ENCODE measurements around the gene SOAT2.
"Not testable (repeated sequence)": the region's sequence is repeated elsewhere in the genome, so short reads cannot be mapped to it uniquely, and the experiment has no call there.

Gene SOAT2

DNA sequence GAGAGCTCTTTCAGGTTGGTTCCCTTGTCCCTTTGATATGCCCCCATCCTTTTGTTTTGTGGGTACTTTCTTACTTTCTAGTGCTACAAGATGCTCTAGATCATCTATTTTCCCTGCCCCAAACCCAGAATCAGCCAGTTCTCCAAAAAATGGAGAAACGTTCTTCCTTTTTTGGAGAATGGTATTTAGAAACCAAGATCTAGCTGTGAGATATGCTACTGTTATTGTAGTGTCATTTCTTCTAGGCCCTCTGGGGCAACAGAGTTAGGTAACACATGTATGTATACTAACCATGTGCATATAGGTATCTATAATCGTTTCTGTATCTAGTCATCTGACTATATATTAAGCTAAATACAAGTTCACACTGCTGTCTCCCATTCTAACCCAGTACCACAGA is 12.7 kb upstream of the SOAT2 start:
- no peak for DNase-seq

DNA sequence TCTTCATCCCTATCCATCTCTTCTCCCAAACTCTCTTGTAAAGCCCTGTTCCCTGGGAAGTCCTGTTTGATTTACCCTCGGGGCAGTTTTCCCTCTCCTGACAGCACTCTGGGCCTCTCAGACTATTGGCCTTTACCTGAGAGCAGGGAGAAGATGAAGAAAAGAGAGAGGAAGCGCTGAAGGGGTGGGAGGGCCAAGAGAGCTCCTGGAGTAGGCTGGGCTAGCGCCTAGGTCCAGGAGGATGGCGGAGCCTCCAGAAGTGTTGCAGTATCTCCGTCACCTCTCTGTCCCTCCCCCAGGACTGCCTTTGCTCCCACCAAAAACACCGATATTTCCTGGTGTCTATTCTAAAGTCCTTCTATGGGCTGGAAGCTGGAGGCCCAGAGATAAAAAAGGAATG is 11.5 kb upstream of the SOAT2 start:
- DNase-seq, result no peak

DNA sequence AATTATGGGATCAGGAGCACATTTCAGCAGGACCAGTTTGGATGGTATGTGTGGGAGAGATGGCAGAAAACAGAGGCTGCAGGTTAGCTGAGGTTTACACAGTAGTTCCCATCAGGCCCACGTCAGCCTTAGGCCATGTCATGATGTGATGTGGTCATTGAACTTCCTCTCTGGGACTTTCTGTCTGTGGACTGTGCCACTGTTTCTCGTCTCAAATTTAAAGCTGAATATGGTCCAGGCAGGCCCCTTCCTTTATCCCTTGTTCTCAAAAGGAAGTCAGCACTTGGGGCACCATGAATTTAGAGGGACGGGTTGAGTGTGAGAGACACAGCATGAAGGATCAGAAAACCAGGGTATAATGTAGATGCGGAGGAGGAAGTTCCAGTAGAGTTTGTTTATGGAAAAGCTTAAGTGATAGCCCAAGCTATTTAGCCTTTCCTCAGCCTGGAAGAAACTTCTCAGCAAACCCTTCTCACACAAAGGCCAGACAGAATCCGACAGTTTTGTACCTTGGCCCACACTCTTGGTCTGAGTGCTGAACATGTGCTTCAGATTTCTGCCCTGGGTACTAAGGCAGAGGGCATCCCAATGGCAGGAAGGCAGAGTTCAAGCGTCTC is 9.4 kb upstream of the SOAT2 start:
- no peak for DNase-seq

GRCh38 chr12:53094394-53094787 is 8.9 kb upstream of the SOAT2 start:
- no peak for DNase-seq

- not testable (repeated sequence) for DNase-seq
Observed at GRCh38 chr12:53094796-53095595, 8.3 kb upstream of the SOAT2 start.

- DNase-seq, result not testable (repeated sequence)
Observed at GRCh38 chr12:53095596-53095895, 7.7 kb upstream of the SOAT2 start.

GRCh38 chr12:53096089-53096741 is 7.1 kb upstream of the SOAT2 start:
- no peak for DNase-seq

DNA sequence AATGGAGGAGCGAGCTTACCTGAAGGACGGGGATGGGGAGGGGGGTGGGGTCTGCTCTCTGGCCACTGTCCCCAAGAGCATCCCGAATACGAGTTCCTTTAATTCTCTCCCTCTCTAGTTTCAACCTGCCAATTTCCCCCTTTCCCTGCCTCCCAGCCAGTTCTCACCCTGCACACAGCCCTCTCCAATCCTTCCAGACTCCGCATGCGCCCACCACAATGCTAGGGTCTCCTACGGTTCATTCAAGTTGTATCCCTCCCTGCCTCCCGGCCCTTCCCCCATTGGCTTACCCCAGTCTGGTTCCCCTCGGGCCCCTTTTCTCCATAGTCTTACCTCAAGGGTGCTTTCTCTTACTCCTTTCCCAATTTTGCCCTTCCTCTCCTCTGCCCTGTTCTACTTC is 6.5 kb upstream of the SOAT2 start:
- no peak for DNase-seq

DNA sequence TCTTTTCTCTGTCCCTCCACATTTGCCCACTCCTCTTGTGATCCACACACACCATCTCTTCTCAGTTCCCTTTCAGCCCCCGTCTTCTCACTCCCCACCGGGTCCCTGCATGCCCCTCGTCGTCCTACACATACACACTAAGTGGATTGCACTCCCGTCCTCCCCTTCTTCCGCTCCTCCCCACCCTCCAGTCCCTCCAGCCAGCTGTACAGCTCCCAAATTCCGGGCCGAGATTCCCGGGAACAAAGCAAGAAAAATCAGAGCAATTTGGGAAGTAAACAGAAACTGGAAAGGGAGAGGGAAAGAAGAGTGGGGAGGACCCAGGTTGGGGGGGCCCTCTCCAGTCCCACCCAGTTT is 6.1 kb upstream of the SOAT2 start:
- no peak for DNase-seq

- peak; percentile 45 to 56 for DNase-seq
Observed at GRCh38 chr12:53097564-53098353, 5.5 kb upstream of the SOAT2 start, which contains the start of gene IGFBP6. Gene IGFBP6, plus strand, starts transcription at chr12:53097667. Its CDS starts 51 bp downstream, at chr12:53097718.

GRCh38 chr12:53098354-53098981 is 4.8 kb upstream of the SOAT2 start:
- DNase-seq, result peak in 1 of 2 donors; percentile 8

GRCh38 chr12:53099071-53099882 is 4.0 kb upstream of the SOAT2 start:
- DNase-seq, result peak; percentile 90 to 92

DNA sequence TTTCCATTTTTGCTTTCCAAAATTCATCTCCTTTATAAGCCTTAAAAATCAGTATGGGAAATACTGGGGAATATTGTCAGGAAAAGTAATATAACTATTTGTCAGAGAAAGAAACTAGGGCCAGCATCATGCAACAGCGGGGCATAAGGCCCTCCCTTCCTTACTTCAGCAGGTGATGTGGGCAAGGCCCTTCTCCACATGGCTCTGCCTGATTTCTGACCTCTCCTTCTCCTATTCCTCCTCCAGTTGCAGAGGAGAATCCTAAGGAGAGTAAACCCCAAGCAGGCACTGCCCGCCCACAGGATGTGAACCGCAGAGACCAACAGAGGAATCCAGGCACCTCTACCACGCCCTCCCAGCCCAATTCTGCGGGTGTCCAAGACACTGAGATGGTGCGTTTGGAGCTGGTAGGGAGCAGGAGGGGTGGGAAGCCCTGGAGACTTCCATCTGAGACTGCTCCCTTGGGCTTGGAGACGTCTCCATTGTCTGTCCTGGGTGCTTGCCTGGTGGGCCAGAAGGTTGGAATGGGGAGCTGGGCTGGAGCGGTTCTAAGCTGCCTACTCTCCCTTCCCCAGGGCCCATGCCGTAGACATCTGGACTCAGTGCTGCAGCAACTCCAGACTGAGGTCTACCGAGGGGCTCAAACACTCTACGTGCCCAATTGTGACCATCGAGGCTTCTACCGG is 2.7 kb upstream of the SOAT2 start:
- DNase-seq, result no peak

DNA sequence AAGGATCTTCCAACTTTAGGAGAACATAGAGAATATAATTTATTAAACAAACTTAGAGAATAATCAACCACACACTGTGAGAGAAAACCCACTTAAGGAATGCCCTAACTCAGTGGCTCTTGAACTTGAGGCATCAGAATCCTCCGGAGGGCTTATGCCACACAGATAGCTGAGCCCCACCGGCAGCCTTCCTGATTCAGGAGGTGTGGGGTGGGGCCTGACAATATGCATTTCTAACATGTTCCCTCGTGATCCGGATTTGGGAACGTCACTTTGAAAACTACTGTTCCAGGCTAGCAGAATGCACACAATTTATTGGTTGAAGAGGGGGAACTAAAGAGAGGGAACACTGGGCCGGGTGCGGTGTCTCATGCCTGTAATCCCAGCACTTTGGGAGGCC is 2.0 kb upstream of the SOAT2 start:
- DNase-seq, result no peak

GRCh38 chr12:53101931-53102781 is 1.1 kb upstream of the SOAT2 start:
- no peak for DNase-seq

DNA sequence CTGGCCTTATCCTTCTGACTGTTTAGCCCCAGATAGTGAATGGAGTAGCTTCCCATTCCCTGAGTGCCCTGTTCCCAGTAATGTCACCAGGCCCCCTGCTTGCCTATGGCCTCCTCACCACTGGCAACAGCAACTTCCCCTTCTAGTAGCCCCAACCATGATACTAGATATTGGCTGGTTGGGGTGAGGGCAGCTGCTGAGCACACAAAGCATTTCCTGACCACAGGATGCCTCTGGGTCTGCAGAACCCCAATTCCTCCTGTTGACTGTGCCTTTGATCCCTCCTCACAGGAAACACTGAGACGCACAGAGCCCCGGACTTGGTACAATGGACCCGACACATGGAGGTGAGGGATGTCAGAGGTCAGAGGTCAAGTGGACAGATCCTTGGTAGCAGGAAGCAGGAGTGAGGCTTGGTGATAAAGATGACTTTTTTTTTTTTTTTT is 597 bp downstream of the SOAT2 start:
- DNase-seq, result no peak

DNA sequence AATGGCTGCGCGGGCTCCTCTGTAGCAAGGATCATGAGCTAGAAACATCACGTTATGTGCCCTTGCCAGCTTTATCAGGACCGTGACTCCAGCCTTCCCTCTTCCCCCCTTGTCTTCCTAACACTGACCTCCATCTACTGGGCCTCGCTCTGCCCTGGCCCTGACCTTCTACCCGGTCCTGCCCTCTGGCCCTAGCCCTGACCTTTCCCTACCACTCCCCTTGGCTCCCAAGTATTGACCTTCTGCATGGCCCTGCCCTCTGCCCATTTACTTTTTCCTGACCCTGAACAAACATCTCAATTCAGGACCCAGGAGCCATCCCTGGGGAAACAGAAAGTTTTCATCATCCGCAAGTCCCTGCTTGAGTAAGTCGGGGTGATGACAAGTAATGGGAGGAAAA is 2.0 kb downstream of the SOAT2 start:
- DNase-seq, result no peak

DNA sequence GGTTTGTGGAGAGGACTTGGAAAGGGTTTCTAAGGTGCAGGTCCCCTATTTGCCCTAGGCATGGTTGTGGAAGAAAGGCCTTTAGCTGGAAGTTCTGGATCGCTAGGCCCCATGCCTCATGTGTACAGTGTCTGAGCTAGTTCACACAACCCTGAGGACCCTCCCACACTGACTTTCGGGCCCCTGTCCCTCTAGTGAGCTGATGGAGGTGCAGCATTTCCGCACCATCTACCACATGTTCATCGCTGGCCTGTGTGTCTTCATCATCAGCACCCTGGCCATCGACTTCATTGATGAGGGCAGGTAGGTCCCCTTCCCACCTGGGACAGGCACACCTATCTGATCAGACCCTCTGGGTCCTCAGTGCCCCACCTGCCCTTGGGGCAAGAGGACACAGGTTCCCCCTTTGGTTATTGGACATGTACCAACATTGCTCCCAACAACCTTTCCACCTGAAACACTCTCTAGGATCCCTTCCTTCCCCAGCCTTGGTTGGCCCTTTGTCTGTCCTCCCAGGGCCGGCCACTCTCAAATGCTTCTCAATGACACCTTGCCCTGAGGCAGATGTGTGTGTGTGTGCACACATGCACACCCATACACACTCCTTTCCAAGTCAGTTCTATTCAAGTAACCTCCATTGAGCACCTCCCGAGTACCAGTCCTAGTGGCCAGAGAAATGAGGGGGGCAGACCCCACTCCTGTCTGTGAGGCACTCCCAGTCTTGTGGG is 2.6 kb downstream of the SOAT2 start:
- no peak for DNase-seq

DNA sequence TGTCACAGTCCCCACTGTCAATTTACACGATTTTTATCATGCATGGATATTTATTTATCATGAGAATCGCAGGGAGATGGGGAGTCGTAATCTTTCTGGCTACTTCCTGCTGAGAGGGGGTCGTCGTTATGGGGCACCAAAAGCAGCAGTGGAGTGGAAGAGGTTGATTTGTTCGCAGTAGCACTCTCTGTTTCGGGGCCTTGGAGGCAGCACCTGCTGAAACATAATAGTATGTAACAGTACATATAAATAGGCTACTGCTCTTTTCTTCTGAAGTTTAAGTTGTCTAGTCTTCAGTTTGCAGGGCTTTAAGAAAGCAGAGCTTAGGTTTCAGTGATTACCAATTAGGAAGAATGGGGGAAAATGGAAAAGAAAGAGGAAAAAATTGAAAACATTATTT is 3.8 kb downstream of the SOAT2 start:
- DNase-seq, result no peak

GRCh38 chr12:53112431-53112830 is 9.1 kb downstream of the SOAT2 start:
- not testable (repeated sequence) for DNase-seq

All from stimulated activated CD4-positive, alpha-beta T cell treated with anti-CD3 and anti-CD28 coated beads, Interleukin-2, amount 100 ng/mL, for 48 hours (primary cell).